HG03520 (cell line): ENCODE data around the gene ASPSCR1.

Experiments used
- ATAC-seq: cut with Tn5 transposase; IDR thresholded peaks from one replicate; pipeline ENCODE4 v1.9.1; 2021; ENCODE audit warnings: mild to moderate bottlenecking, moderate library complexity; ENCODE audit not compliant: unreplicated experiment

ASPSCR1 gene

GRCh38 chr17:81958633-81959342 lies 18.6 kb upstream of the ASPSCR1 start:
- ATAC-seq = no peak

- no peak for ATAC-seq
Measured at GRCh38 chr17:81959362-81960129, 17.9 kb upstream of the ASPSCR1 start.

GRCh38 chr17:81960130-81960958 lies 17.1 kb upstream of the ASPSCR1 start:
- no peak for ATAC-seq

- no peak for ATAC-seq
Measured at GRCh38 chr17:81961087-81961511, 16.3 kb upstream of the ASPSCR1 start, which contains the start of gene NOTUM. Gene NOTUM, minus strand, starts transcription at chr17:81961187. Its CDS starts 278 bp downstream, at chr17:81960909.

GRCh38 chr17:81961521-81962498 lies 15.6 kb upstream of the ASPSCR1 start:
- ATAC-seq = no peak

GRCh38 chr17:81962499-81963441 lies 14.7 kb upstream of the ASPSCR1 start:
- no peak for ATAC-seq

GRCh38 chr17:81964081-81964849 lies 13.2 kb upstream of the ASPSCR1 start:
- no peak for ATAC-seq

- no peak for ATAC-seq
Measured at GRCh38 chr17:81966343-81967243, 10.8 kb upstream of the ASPSCR1 start.

- ATAC-seq = no peak
Measured at GRCh38 chr17:81967244-81967532, 10.2 kb upstream of the ASPSCR1 start.

- ATAC-seq = no peak
Measured at GRCh38 chr17:81967533-81968395, 9.7 kb upstream of the ASPSCR1 start.

- no peak for ATAC-seq
Measured at GRCh38 chr17:81968396-81968745, 9.1 kb upstream of the ASPSCR1 start.

- ATAC-seq = no peak
Measured at GRCh38 chr17:81968850-81969812, 8.3 kb upstream of the ASPSCR1 start.

- ATAC-seq = no peak
Measured at GRCh38 chr17:81973432-81973831, 4.0 kb upstream of the ASPSCR1 start.

GRCh38 chr17:81976332-81977210 lies 858 bp upstream of the ASPSCR1 start:
- peak; percentile 2 for ATAC-seq
